ENCODE data around the gene NPTN.

GRCh38 chr15:73650416-73651126, 17.4 kb upstream of the NPTN start:
- TF ChIP-seq E4F1 (CRISPR knock-in tag; IDR thresholded peaks at IDR 0.05; ENCODE audit: borderline replicate concordance), result no peak
- no peak for TF ChIP-seq ZSCAN32 (CRISPR knock-in tag; IDR thresholded peaks at IDR 0.05)
- TF ChIP-seq POLR2AphosphoS5 (IDR thresholded peaks at IDR 0.05; ENCODE audit: control insufficient read depth, insufficient read depth, low read depth, low read length), result no peak
